ENCODE data around the gene PRR20C.
"Not testable (repeated sequence)": the region's sequence is repeated elsewhere in the genome, so short reads cannot be mapped to it uniquely, and the experiment has no call there.

The PRR20C gene

GRCh38 chr13:57153761-57154160, at the start of gene PRR20C:
PRR20C (plus strand) TSS chr13:57154061; CDS start chr13:57154448, 387 bp downstream.
- not testable (repeated sequence) for DNase-seq

GRCh38 chr13:57114945-57115344, 38.9 kb upstream of the PRR20C start:
- no peak for DNase-seq

DNA sequence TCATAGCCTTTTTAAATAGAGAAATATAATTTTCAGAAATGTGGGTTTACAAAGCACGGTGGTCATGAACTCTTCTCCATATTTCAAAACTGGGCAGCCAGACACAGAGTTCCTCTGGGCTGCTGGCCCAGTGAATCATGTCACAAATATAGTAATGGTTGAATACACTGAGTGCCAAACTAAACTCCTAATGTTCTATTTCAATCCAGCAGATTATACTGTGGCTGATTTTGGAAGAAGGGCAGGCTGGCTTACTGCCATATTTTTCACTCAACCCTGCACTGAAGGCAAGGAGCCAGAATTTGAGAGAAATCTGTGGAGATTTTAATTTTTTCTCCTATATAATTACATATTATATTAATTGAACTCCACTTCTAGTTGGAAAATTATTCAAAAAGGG, 30.2 kb upstream of the PRR20C start:
- DNase-seq = peak in 3 of 51 donors; percentile 0 to 9 (median 1)

DNA sequence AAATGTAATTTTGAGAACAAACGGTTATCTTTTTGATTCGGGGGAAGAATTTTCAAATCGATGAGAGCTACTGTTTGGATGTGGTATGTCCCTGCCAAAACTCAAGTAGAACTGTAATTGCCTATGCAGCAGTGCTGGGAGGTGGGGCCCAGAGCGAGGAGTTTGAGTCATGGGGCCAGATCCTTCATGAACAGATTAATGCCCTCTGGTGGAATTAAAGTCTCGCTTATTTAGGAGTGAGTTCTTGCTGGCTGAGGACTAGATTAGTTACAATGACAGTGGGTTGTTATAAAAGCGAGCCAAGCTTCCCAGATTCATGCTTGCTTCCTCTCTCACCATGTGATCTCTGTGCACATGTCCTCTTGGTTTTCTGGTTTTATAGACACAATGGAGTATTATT, 25.0 kb upstream of the PRR20C start:
- no peak for DNase-seq

- DNase-seq = no peak
Measured at GRCh38 chr13:57136093-57136492, 17.8 kb upstream of the PRR20C start.

DNA sequence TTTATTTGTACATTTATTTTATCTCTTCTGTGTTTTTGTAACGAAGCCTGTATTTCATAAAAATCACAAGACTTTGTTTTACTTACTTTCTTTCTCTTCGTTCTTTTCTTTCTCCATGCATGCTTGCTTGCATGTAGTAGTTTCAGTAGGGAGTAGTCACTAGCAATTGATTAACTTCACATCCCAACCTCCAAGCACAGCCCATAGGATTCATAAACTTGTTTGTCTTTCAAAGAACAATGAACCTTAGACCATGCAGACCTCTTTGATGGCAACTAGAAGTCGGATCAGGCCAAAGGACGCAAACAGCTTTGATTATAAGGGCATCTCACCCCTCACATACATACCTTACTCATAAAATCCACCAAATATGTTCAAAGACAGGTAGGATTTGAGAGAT, 16.3 kb upstream of the PRR20C start:
- DNase-seq = no peak

GRCh38 chr13:57138988-57139387, 14.9 kb upstream of the PRR20C start:
- no peak for DNase-seq

DNA sequence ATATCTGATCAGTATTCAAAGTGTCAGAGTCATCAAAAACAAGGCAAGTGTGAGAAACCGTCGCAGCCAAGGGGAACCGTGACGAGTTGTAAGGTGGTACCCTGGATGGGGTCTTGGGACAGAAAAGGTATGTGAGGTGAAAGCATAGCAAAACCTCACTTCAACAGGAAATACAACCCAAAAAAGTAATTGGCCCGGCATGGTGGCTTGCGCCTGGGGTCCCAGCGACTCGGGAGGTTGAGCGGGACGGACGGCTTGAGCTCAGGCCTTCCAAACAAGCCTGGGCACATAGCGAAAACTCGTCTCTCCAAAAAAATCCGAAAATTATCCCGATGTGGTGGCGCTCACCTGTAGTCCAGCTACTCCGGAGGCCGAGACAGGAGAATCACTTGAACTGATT, 14.1 kb upstream of the PRR20C start:
- DNase-seq = not testable (repeated sequence)

DNA sequence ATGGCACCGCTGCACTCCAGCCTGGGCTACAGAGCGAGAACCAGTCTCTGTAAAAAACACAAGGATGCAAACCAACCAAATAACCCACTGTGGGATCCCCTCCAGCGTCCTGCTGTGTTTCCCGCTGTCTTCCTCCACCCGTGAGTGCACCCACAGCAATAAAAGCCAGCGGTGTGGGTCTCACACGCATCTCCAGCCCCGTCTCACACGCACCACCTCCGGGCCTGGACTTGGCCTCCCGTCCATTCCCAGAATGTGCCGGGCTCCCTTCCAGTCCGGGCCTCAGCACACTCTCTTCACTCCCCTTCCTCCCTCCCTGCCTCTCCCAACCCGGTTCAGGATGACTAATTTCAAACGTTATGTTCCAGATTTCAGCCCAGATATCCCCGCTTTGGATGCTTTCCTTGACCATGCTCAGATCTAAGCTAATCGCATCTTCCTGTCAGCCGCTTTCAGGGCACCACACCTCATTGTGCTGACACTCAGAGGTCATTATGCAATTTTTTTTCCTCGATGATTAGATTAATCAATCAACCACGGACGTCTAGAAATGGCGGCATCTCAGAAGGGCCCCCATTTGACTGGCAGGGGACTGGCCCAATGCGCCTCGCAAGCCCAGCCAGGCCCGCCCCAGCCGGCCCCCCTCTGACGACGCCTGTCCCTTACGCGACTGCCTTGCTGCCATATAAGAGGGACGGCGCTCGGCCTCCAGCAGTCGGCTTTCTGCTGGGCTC, 13.5 kb upstream of the PRR20C start, which contains the start of gene PRR20A:
PRR20A (plus strand) TSS at position 684 of the 734 bp plus-strand sequence. CDS start 387 bp downstream, outside the sequence.
- not testable (repeated sequence) for DNase-seq

- not testable (repeated sequence) for DNase-seq
Measured at GRCh38 chr13:57147188-57147587, 6.7 kb upstream of the PRR20C start, which contains the start of gene PRR20B. PRR20B (plus strand) TSS chr13:57147488; CDS start chr13:57147875, 387 bp downstream.

GRCh38 chr13:57148106-57148505, 5.8 kb upstream of the PRR20C start:
- DNase-seq = not testable (repeated sequence)

DNA sequence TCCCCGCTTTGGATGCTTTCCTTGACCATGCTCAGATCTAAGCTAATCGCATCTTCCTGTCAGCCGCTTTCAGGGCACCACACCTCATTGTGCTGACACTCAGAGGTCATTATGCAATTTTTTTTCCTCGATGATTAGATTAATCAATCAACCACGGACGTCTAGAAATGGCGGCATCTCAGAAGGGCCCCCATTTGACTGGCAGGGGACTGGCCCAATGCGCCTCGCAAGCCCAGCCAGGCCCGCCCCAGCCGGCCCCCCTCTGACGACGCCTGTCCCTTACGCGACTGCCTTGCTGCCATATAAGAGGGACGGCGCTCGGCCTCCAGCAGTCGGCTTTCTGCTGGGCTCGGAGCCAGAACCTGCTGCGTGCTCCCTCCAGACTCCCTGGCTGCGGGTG, 6.5 kb downstream of the PRR20C start, which contains the start of gene PRR20D:
PRR20D (plus strand) TSS at position 301 of the 400 bp plus-strand sequence. CDS start 387 bp downstream, outside the sequence.
- not testable (repeated sequence) for DNase-seq

- DNase-seq = not testable (repeated sequence)
Measured at GRCh38 chr13:57166897-57167296, 13.0 kb downstream of the PRR20C start, which contains the start of gene PRR20E. PRR20E (plus strand) TSS chr13:57167197; CDS start chr13:57167584, 387 bp downstream.

DNA sequence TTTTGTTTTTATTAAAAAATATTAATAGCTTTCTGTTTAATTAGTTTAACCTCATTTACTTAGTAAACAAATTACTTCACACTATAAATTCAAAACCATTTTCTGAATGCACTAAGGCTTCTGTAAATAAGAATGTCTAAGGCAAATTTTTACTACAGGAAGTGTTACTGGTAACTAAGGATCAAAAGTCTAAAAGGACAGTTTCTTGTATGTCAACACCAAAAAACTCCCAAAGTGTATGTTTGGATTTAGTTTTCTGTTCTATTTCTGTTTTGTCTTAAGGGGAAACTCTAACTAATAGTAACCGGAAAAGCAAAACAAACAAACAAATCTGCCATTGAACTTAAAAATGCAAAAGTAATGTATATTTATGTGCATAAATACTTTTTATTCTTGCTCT, 37.8 kb downstream of the PRR20C start:
- DNase-seq = no peak
